ENCODE results near the gene CNIH2.

DNA sequence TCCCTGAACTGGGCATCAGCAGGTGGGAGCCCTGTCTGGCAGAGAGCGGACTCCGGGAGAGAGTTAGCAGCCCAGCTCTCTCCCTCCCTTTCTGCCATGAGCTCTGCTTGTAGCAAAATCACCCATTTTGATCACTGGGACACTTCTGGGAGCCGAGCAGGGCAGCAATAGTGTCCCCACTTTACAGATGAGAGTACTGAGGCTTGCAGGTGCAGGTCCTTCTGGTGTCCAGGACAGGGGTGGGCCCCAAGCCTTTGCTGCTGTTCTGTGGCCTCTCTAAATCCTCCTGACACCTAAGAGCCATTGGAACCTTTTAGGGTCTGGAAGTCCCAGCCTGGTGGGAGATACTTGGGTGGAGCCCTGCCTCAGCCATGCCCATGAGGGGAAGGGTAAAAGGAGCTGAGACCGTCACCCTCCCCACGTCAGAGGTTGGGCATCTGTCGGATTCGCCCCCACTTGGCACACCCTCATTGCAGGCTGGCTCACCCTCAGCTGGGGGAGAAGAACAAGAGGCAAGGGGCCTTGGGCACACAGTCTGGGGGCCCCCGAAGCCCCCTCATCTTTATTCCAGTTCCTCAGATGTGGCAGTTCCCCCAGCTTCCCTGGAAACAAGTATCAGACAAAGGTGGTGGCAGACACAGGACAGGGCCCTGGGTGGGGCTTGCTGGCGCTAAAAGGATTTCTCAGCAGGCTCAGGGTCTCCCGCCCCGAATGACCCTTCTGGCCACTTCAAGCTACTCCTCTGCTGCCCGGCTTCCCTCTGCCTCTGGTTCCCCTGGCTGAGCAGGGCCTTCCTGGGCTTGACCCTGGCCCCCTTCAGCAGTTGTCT is 53.8 kb downstream of the CNIH2 start:
- TF ChIP-seq CTCF (IDR thresholded peaks at IDR 0.05; ENCODE audit: control extremely low read depth in 1 of 3, insufficient read depth in 1 of 3, low read depth in 1 of 3, low read length in 3 of 3) (no peak), EP300 (IDR thresholded peaks at IDR 0.05; ENCODE audit: borderline replicate concordance in 1 of 2, low read depth in 2 of 2, low read length in 2 of 2) (no peak), TAF7 (optimal IDR thresholded peaks at IDR 0.05; ENCODE audit: borderline replicate concordance, low read depth, low read length) (no peak), TBP (IDR thresholded peaks at IDR 0.05; ENCODE audit: low read depth, low read length) (no peak), SP1 (IDR thresholded peaks at IDR 0.05; ENCODE audit: low read depth, low read length) (no peak), TAF1 (IDR thresholded peaks at IDR 0.05; ENCODE audit: low read depth, low read length) (no peak), ZNF274 (IDR thresholded peaks at IDR 0.05; ENCODE audit: borderline replicate concordance, extremely low read depth, low read length) (no peak), SIRT6 (IDR thresholded peaks at IDR 0.05; ENCODE audit: low read length) (no peak), RXRA (IDR thresholded peaks at IDR 0.05; ENCODE audit: insufficient read depth, low read depth, low read length) (no peak), NRF1 (IDR thresholded peaks at IDR 0.05; ENCODE audit: low read depth, low read length) (no peak), POLR2A (IDR thresholded peaks at IDR 0.05; ENCODE audit: control extremely low read depth in 1 of 2, low read depth in 2 of 2, low read length in 2 of 2) (no peak)

Measured in H1 (cell line).